HCT116 (cell line): ENCODE results near the gene NTRK3. TPM values are rescaled to one million over a fixed set of nuclear protein-coding genes. Genes with fewer than 3 reads are reported as not detected.

Experiments
- ATAC-seq: fragments of 200-7000 bp; cut with Tn5 transposase; 2 replicates; pipeline ENCODE4 v1.9.1; 2020; ENCODE audit warnings: mild to moderate bottlenecking, moderate library complexity
- BruUV-seq: library from RNA; stranded (reverse); fragments of 400-500 nt; replicated peaks from 2 replicates; lab custom pipeline; 2021; lab: Mats Ljungman, UMichigan
- CTCF ChIA-PET: fragments of 300-600 bp; sonication (Branson Sonifier 250); formaldehyde crosslinking; loops from one replicate; lab custom pipeline; 2021; ENCODE audit warnings: antibody characterized with exemption; lab: Charles Lee
- POLR2A ChIA-PET: fragments of 300-600, 350-600 bp; sonication (Branson Sonifier 250); formaldehyde crosslinking; loops from one replicate; lab custom pipeline; 2021; ENCODE audit warnings: antibody characterized with exemption; lab: Charles Lee
- RAD21 ChIA-PET, 2 experiments: fragments of 300-600 bp; sonication (Branson Sonifier 250); formaldehyde crosslinking; loops; one replicate each; lab custom pipeline; 2023; ENCODE audit warnings: low total read pairs in 2 of 2; ENCODE audit not compliant: uncharacterized antibody in 2 of 2, unreplicated experiment in 2 of 2, low non-redundant PET in 1 of 2; lab: Charles Lee
- DNase-seq: peaks from one replicate; pipeline ENCODE4 v3.0.0-alpha.2; 2010; ENCODE audit warnings: low read depth, low spot score
- H2AFZ ChIP-seq: fragments of 200-600 bp; shearing (Covaris generic), sonication (generic); 2 replicates; pipeline ENCODE4 v1.6.1; 2017; ENCODE audit warnings: low read depth, mixed run types, mixed read lengths, antibody characterized with exemption, low read length; ENCODE audit not compliant: poor library complexity, severe bottlenecking
- H3K27ac ChIP-seq: 2 replicates; pipeline ENCODE4 v1.5.1; 2012; ENCODE audit warnings: low read depth, low read length
- H3K27me3 ChIP-seq: fragments of 200-600 bp; sonication (generic); 2 replicates; pipeline ENCODE4 v1.6.1; 2016; ENCODE audit warnings: mixed run types, low read length, mixed read lengths; ENCODE audit not compliant: insufficient read depth
- H3K36me3 ChIP-seq, 2 experiments: fragments of 200-500 bp in 1 of 2; fragments of 200-600 bp in 1 of 2; sonication (Bioruptor generic) in 1 of 2; sonication (generic) in 1 of 2; 2 replicates each; pipeline versions ENCODE4 v1.5.1 to v1.6.1; 2014 to 2016; ENCODE audit warnings: low read length in 2 of 2, inconsistent platforms in 1 of 2, mixed read lengths in 1 of 2, mixed run types in 1 of 2; ENCODE audit not compliant: insufficient read depth in 2 of 2, control insufficient read depth in 1 of 2
- H3K4me1 ChIP-seq, 2 experiments: fragments of 200-600 bp in 1 of 2; sonication (generic) in 1 of 2; 2 replicates each; pipeline versions ENCODE4 v1.5.1 to v1.6.1; 2012 to 2017; ENCODE audit warnings: low read length in 2 of 2, inconsistent platforms in 1 of 2, mild to moderate bottlenecking in 1 of 2, mixed read lengths in 1 of 2, mixed run types in 1 of 2, moderate library complexity in 1 of 2; ENCODE audit not compliant: insufficient read depth in 2 of 2, control insufficient read depth in 1 of 2
- H3K4me2 ChIP-seq: fragments of 200-600 bp; sonication (generic); 2 replicates; pipeline ENCODE4 v1.6.1; 2017; ENCODE audit warnings: mixed run types, low read length, mixed read lengths
- H3K4me3 ChIP-seq, 2 experiments: fragments of 200-600 bp in 1 of 2; sonication (generic) in 1 of 2; replicated peaks in 1 of 2; 2 replicates each; pipeline ENCODE4 v1.5.1; 2011 to 2016; ENCODE audit warnings: low read length in 2 of 2, control low read depth in 1 of 2, low read depth in 1 of 2, mild to moderate bottlenecking in 1 of 2, mixed read lengths in 1 of 2, mixed run types in 1 of 2
- H3K79me2 ChIP-seq: fragments of 200-600 bp; sonication (generic); 2 replicates; pipeline ENCODE4 v1.6.1; 2017; ENCODE audit warnings: mild to moderate bottlenecking, mixed run types, low read length, moderate library complexity, mixed read lengths; ENCODE audit not compliant: insufficient read depth
- H3K9ac ChIP-seq: fragments of 200-600 bp; sonication (generic); 2 replicates; pipeline ENCODE4 v1.6.1; 2016; ENCODE audit warnings: low read length, mixed read lengths
- H3K9me2 ChIP-seq: fragments of 200-600 bp; sonication (generic), shearing (Covaris generic); 2 replicates; pipeline ENCODE4 v1.6.1; 2017; ENCODE audit warnings: mixed run types, mild to moderate bottlenecking, moderate library complexity; ENCODE audit not compliant: insufficient read depth
- H3K9me3 ChIP-seq, 2 experiments: fragments of 200-500 bp in 1 of 2; fragments of 200-600 bp in 1 of 2; sonication (Bioruptor generic) in 1 of 2; sonication (generic) in 1 of 2; 2 replicates each; pipeline ENCODE4 v1.6.1; 2014 to 2017; ENCODE audit warnings: low read length in 2 of 2, mixed read lengths in 2 of 2, inconsistent platforms in 1 of 2, low read depth in 1 of 2, mild to moderate bottlenecking in 1 of 2, mixed run types in 1 of 2, moderate library complexity in 1 of 2; ENCODE audit not compliant: control insufficient read depth in 1 of 2, insufficient read depth in 1 of 2
- H4K20me1 ChIP-seq: fragments of 200-600 bp; sonication (generic), shearing (Covaris generic); 2 replicates; pipeline ENCODE4 v1.6.1; 2017; ENCODE audit warnings: mixed run types, mild to moderate bottlenecking, moderate library complexity; ENCODE audit not compliant: insufficient read depth
- CBX3 ChIP-seq: IDR thresholded peaks from 2 replicates; pipeline ENCODE4 v1.6.1; 2012; ENCODE audit warnings: low read depth
- CEBPB ChIP-seq: IDR thresholded peaks from 2 replicates; pipeline ENCODE4 v1.6.1; 2012; ENCODE audit warnings: low read depth
- CTCF ChIP-seq, 3 experiments: fragments of 200-600 bp in 1 of 3; sonication (generic) in 1 of 3; IDR thresholded peaks in 2 of 3; conservative IDR thresholded peaks in 1 of 3; 2 replicates each; pipeline ENCODE4 v1.5.1; 2012 to 2017; ENCODE audit warnings: low read depth in 2 of 3, low read length in 2 of 3, antibody characterized with exemption in 1 of 3, borderline replicate concordance in 1 of 3, control low read depth in 1 of 3, mild to moderate bottlenecking in 1 of 3, mixed read lengths in 1 of 3, mixed run types in 1 of 3, moderate library complexity in 1 of 3; ENCODE audit not compliant: insufficient read depth in 1 of 3
- ELF1 ChIP-seq: IDR thresholded peaks from 2 replicates; pipeline ENCODE4 v1.6.1; 2012; ENCODE audit warnings: low read depth, borderline replicate concordance
- POLR2A ChIP-seq: IDR thresholded peaks from 2 replicates; pipeline ENCODE4 v1.7.0; 2011; ENCODE audit warnings: borderline replicate concordance; ENCODE audit not compliant: insufficient read depth, insufficient read length; ENCODE audit errors: extremely low read depth
- POLR2AphosphoS5 ChIP-seq: IDR thresholded peaks from 2 replicates; pipeline ENCODE4 v1.6.1; 2011; ENCODE audit warnings: mild to moderate bottlenecking, low read depth, low read length, moderate library complexity
- REST ChIP-seq: IDR thresholded peaks from 2 replicates; pipeline ENCODE4 v1.6.1; 2012; ENCODE audit warnings: low read depth
- SIN3A ChIP-seq: IDR thresholded peaks from 2 replicates; pipeline ENCODE4 v1.6.1; 2012; ENCODE audit warnings: low read depth
- SRF ChIP-seq: IDR thresholded peaks from 2 replicates; pipeline ENCODE4 v1.6.1; 2012; ENCODE audit warnings: low read depth
- YY1 ChIP-seq: IDR thresholded peaks from 2 replicates; pipeline ENCODE4 v1.6.1; 2011; ENCODE audit warnings: low read length, low read depth, moderate library complexity, mild to moderate bottlenecking; ENCODE audit not compliant: insufficient replicate concordance; ENCODE audit errors: extremely low read depth
- ZFX ChIP-seq: fragments of 450-650 bp; IDR thresholded peaks from 2 replicates; pipeline ENCODE4 v1.6.1; 2017
- ZNF274 ChIP-seq: fragments of 200-500 bp; sonication (Bioruptor generic); IDR thresholded peaks from 2 replicates; pipeline ENCODE4 v1.6.1; 2014; ENCODE audit warnings: mild to moderate bottlenecking, low read depth, low read length, inconsistent platforms
- intact Hi-C: fragments of 100-400 bp; cut with micrococcal nuclease; formaldehyde crosslinking; loops from 2 replicates; pipeline ENCODE4 v1.10.0; 2022
- total RNA-seq: library from RNA; stranded (reverse); gene quantifications from one replicate; pipeline ENCODE4 v1.2.1, GENCODE V29; 2021; ENCODE audit not compliant: unreplicated experiment

The NTRK3 gene
- total RNA-seq, 1 experiment from 2014 or later = not detected

- Histone ChIP-seq H3K27me3 (no peaks in the 10 kb centered on the region), H3K36me3 (no peaks in the 10 kb centered on the region), H3K9me2 (no peaks in the 10 kb centered on the region), H3K4me2 (no peak overlapping the region), H3K27ac (no peak overlapping the region), H4K20me1 (no peaks in the 10 kb centered on the region), H3K4me1 (no peaks in the 10 kb centered on the region), H3K4me3 (no peak overlapping the region), H2AFZ (no peak overlapping the region), H3K9ac (no peak overlapping the region), H3K79me2 (no peaks in the 10 kb centered on the region), H3K9me3 (no peaks in the 10 kb centered on the region)
- BruUV-seq = no TSS peak
- CTCF ChIA-PET = no interaction called here
- TF ChIP-seq SRF (no peak), ZNF274 (no peak)
- DNase-seq (no peak), ATAC-seq (no peak)
- POLR2A ChIA-PET = no interaction called here
- RAD21 ChIA-PET = no interaction called here
- intact Hi-C loops = no loop called here
Observed at GRCh38 chr15:88091444-88092016, 165.0 kb downstream of the NTRK3 start.

- BruUV-seq = no TSS peak
- TF ChIP-seq CEBPB = no peak
- TF ChIP-seq SRF = no peak
- TF ChIP-seq ELF1 = no peak
- no peak for TF ChIP-seq CTCF (IDR thresholded peaks at IDR 0.05 in 2 of 3, conservative IDR thresholded peaks at IDR 0.05 in 1 of 3; ENCODE audit: borderline replicate concordance in 1 of 3, insufficient read depth in 1 of 3, low read depth in 2 of 3, low read length in 2 of 3)
- TF ChIP-seq POLR2AphosphoS5 = no peak
- TF ChIP-seq POLR2A = no peak
- TF ChIP-seq ZNF274 = no peak
- TF ChIP-seq SIN3A = no peak
- no peak for TF ChIP-seq YY1
- no peak for TF ChIP-seq REST
- no peak for TF ChIP-seq ZFX
- TF ChIP-seq CBX3 = no peak
Observed at GRCh38 chr15:88090481-88091011, 166.0 kb downstream of the NTRK3 start.

More at GRCh38 chr15:88090481-88091011, 166.0 kb downstream of the NTRK3 start:
- no peaks in the 10 kb centered on the region for H3K9me3 ChIP-seq
- intact Hi-C loops = no loop called here
- POLR2A ChIA-PET = no interaction called here
- CTCF ChIA-PET = no interaction called here
- H3K4me2 ChIP-seq = no peak overlapping the region
- no peak overlapping the region for H3K9ac ChIP-seq
- no peak overlapping the region for H3K4me3 ChIP-seq
- no peaks in the 10 kb centered on the region for H3K27me3 ChIP-seq
- no peaks in the 10 kb centered on the region for H4K20me1 ChIP-seq
- no peaks in the 10 kb centered on the region for H3K4me1 ChIP-seq
- DNase-seq (no peak), ATAC-seq (no peak)
- no peaks in the 10 kb centered on the region for H3K79me2 ChIP-seq
- H2AFZ ChIP-seq = no peak overlapping the region
- no peak overlapping the region for H3K27ac ChIP-seq
- no peaks in the 10 kb centered on the region for H3K36me3 ChIP-seq
- RAD21 ChIA-PET = no interaction called here
- H3K9me2 ChIP-seq = no peaks in the 10 kb centered on the region
